IMR-90 (cell line): Measurements from ENCODE around the gene GFRA4. TPM values are rescaled to one million over a fixed set of nuclear protein-coding genes. Genes with fewer than 3 reads are reported as not detected.

ENCODE experiments used
- ATAC-seq: fragments of 200-7000 bp; cut with Tn5 transposase; 2 replicates; pipeline ENCODE4 v1.9.1; 2020; ENCODE audit warnings: low read depth, mild to moderate bottlenecking, moderate library complexity
- BruUV-seq: library from RNA; stranded (reverse); fragments of 400-500 nt; replicated peaks from 2 replicates; lab custom pipeline; 2021; lab: Mats Ljungman, UMichigan
- CTCF ChIA-PET: fragments of 300-600 bp; formaldehyde crosslinking; extraction: SDS; loops from one replicate; lab custom pipeline; 2021; ENCODE audit warnings: antibody characterized with exemption; lab: Yijun Ruan, JAX
- POLR2A ChIA-PET: fragments of 300-600 bp; sonication (Branson Sonifier 250); formaldehyde crosslinking; loops from one replicate; lab custom pipeline; 2022; ENCODE audit warnings: antibody characterized with exemption; ENCODE audit not compliant: unreplicated experiment; lab: Charles Lee
- DNase-seq: peaks from one replicate; pipeline ENCODE4 v3.0.0; 2013
- H2AFZ ChIP-seq: replicated peaks from 2 replicates; pipeline ENCODE3; 2013; ENCODE audit warnings: low read length, mild to moderate bottlenecking; ENCODE audit not compliant: poor library complexity
- H2AK5ac ChIP-seq: 2 replicates; pipeline ENCODE4 v1.6.1; 2013; ENCODE audit warnings: low read depth, low read length, inconsistent platforms
- H2AK9ac ChIP-seq: replicated peaks from 2 replicates; pipeline ENCODE3; 2013; ENCODE audit warnings: mild to moderate bottlenecking, low read depth, low read length, moderate library complexity; ENCODE audit not compliant: poor library complexity
- H2BK120ac ChIP-seq: 2 replicates; pipeline ENCODE4 v1.6.1; 2013; ENCODE audit warnings: low read depth, low read length, inconsistent platforms
- H2BK15ac ChIP-seq: 3 replicates; pipeline ENCODE4 v1.6.1; 2013; ENCODE audit warnings: low read depth, low read length, inconsistent platforms
- H2BK20ac ChIP-seq: 2 replicates; pipeline ENCODE4 v1.6.1; 2013; ENCODE audit warnings: low read depth, mild to moderate bottlenecking, inconsistent platforms, low read length, moderate library complexity
- H2BK5ac ChIP-seq: 2 replicates; pipeline ENCODE4 v1.6.1; 2013; ENCODE audit warnings: mild to moderate bottlenecking, low read depth, low read length, inconsistent platforms; ENCODE audit not compliant: poor library complexity, severe bottlenecking
- H3K14ac ChIP-seq: replicated peaks from 2 replicates; pipeline ENCODE4 v1.6.1; 2013; ENCODE audit warnings: low read depth, low read length, inconsistent platforms
- H3K18ac ChIP-seq: 2 replicates; pipeline ENCODE4 v1.6.1; 2013; ENCODE audit warnings: low read depth, low read length, control low read depth
- H3K23ac ChIP-seq: 2 replicates; pipeline ENCODE4 v1.6.1; 2013; ENCODE audit warnings: low read depth, low read length, inconsistent platforms
- H3K27ac ChIP-seq: 2 replicates; pipeline ENCODE4 v1.5.1; 2013; ENCODE audit warnings: mild to moderate bottlenecking, control low read depth, low read length; ENCODE audit not compliant: insufficient read depth
- H3K27me3 ChIP-seq: 2 replicates; pipeline ENCODE4 v1.6.1; 2013; ENCODE audit warnings: low read length; ENCODE audit not compliant: control insufficient read depth, insufficient read depth
- H3K36me3 ChIP-seq: 2 replicates; pipeline ENCODE4 v1.6.1; 2013; ENCODE audit warnings: low read length, mixed read lengths; ENCODE audit not compliant: control insufficient read depth, insufficient read depth
- H3K4ac ChIP-seq: 2 replicates; pipeline ENCODE4 v1.6.1; 2013; ENCODE audit warnings: low read depth, low read length, inconsistent platforms
- H3K4me1 ChIP-seq: 2 replicates; pipeline ENCODE4 v1.6.1; 2013; ENCODE audit warnings: low read length, mixed read lengths; ENCODE audit not compliant: control insufficient read depth, insufficient read depth
- H3K4me2 ChIP-seq: 2 replicates; pipeline ENCODE4 v1.6.1; 2013; ENCODE audit warnings: low read depth, mild to moderate bottlenecking, control low read depth, low read length, moderate library complexity
- H3K4me3 ChIP-seq: 2 replicates; pipeline ENCODE4 v1.5.1; 2013; ENCODE audit warnings: low read depth, mild to moderate bottlenecking, control low read depth, low read length, moderate library complexity; ENCODE audit not compliant: insufficient read depth
- H3K56ac ChIP-seq: 2 replicates; pipeline ENCODE4 v1.6.1; 2013; ENCODE audit warnings: low read length, inconsistent platforms; ENCODE audit not compliant: insufficient read depth; ENCODE audit errors: extremely low read depth
- H3K79me1 ChIP-seq, 2 experiments: 2 replicates each; pipeline ENCODE4 v1.6.1; 2013; ENCODE audit warnings: low read length in 2 of 2, inconsistent platforms in 1 of 2, low read depth in 1 of 2
- H3K9ac ChIP-seq: 2 replicates; pipeline ENCODE4 v1.6.1; 2013; ENCODE audit warnings: low read depth, low read length, control low read depth
- H3K9me1 ChIP-seq: 2 replicates; pipeline ENCODE4 v1.6.1; 2013; ENCODE audit warnings: low read length, inconsistent platforms; ENCODE audit not compliant: insufficient read depth
- H3K9me3 ChIP-seq: 2 replicates; pipeline ENCODE4 v1.6.1; 2013; ENCODE audit warnings: low read length; ENCODE audit not compliant: control insufficient read depth, insufficient read depth
- H4K20me1 ChIP-seq: 2 replicates; pipeline ENCODE4 v1.6.1; 2013; ENCODE audit warnings: low read length, inconsistent platforms; ENCODE audit not compliant: insufficient read depth
- H4K5ac ChIP-seq: 2 replicates; pipeline ENCODE4 v1.6.1; 2013; ENCODE audit warnings: mild to moderate bottlenecking, low read depth, low read length, control low read depth
- H4K8ac ChIP-seq, 2 experiments: 2 replicates each; pipeline ENCODE4 v1.6.1; 2013; ENCODE audit warnings: low read depth in 2 of 2, low read length in 2 of 2, control low read depth in 1 of 2, inconsistent platforms in 1 of 2
- H4K91ac ChIP-seq: 2 replicates; pipeline ENCODE4 v1.6.1; 2013; ENCODE audit warnings: low read depth, low read length, inconsistent platforms; ENCODE audit not compliant: insufficient read depth
- BHLHE40 ChIP-seq: fragments of 150-350 bp; IDR thresholded peaks from 2 replicates; pipeline ENCODE4 v1.6.1; 2016; ENCODE audit warnings: mild to moderate bottlenecking, low read depth, low read length
- CEBPB ChIP-seq: IDR thresholded peaks from 2 replicates; pipeline ENCODE4 v1.6.1; 2012; ENCODE audit warnings: low read depth, low read length, improper control_type of control experiment
- CHD1 ChIP-seq: IDR thresholded peaks from 2 replicates; pipeline ENCODE4 v1.6.1; 2012; ENCODE audit warnings: low read depth, low read length, improper control_type of control experiment
- FOS ChIP-seq: fragments of 150-350 bp; IDR thresholded peaks from 2 replicates; pipeline ENCODE4 v1.6.1; 2016; ENCODE audit warnings: low read depth, low read length
- MAFK ChIP-seq: IDR thresholded peaks from 2 replicates; pipeline ENCODE4 v1.6.1; 2012; ENCODE audit warnings: low read depth, low read length, improper control_type of control experiment
- NFE2L2 ChIP-seq: fragments of 150-350 bp; IDR thresholded peaks from 2 replicates; pipeline ENCODE4 v1.6.1; 2016; ENCODE audit warnings: low read depth, mild to moderate bottlenecking, low read length
- POLR2A ChIP-seq: IDR thresholded peaks from 2 replicates; pipeline ENCODE4 v1.6.1; 2012; ENCODE audit warnings: mild to moderate bottlenecking, low read depth, low read length
- RCOR1 ChIP-seq: IDR thresholded peaks from 2 replicates; pipeline ENCODE4 v1.6.1; 2012; ENCODE audit warnings: mild to moderate bottlenecking, low read length, improper control_type of control experiment; ENCODE audit not compliant: insufficient replicate concordance
- RFX5 ChIP-seq: IDR thresholded peaks from 2 replicates; pipeline ENCODE4 v1.8.0; 2012; ENCODE audit warnings: low read depth, mild to moderate bottlenecking, low read length, moderate library complexity
- SMC3 ChIP-seq: fragments of 150-350 bp; IDR thresholded peaks from 2 replicates; pipeline ENCODE4 v1.6.1; 2016; ENCODE audit warnings: low read depth, mild to moderate bottlenecking, antibody characterized with exemption, low read length, moderate library complexity
- WGBS, 2 experiments: methylation state at CpG; one replicate each; pipeline versions ENCODE4 v1.1.5 to v1.1.7; 2013; ENCODE audit warnings: missing lambda C conversion rate in 2 of 2; ENCODE audit not compliant: insufficient read length in 1 of 2; ENCODE audit errors: extremely low coverage in 2 of 2; 5-methylcytosine and 5-hydroxymethylcytosine counted together
- dilution Hi-C: fragments of 300-500 bp; cut with HindIII; formaldehyde crosslinking; loops from one replicate; pipeline ENCODE4 v1.14.3; 2018; ENCODE audit warnings: low sequenced_read_pairs; ENCODE audit not compliant: unreplicated experiment
- in situ Hi-C: fragments of 300-500 bp; cut with MboI; formaldehyde crosslinking; loops from 3 replicates; pipeline ENCODE4 v1.14.3; 2019; ENCODE audit warnings: low sequenced_read_pairs, inconsistent platforms, mixed read lengths
- intact Hi-C: fragments of 100-400 bp; cut with micrococcal nuclease; formaldehyde crosslinking; loops from 2 replicates; pipeline ENCODE4 v1.10.0; 2022
- polyA plus RNA-seq, 3 experiments: library from polyadenylated mRNA; depleted of rRNA; stranded (reverse); fragments of >200 nt; gene quantifications; 2 replicates each; pipeline ENCODE4 v1.2.3, GENCODE V29; 2012; ENCODE audit warnings: low replicate concordance in 1 of 3
- total RNA-seq: library from RNA; depleted of rRNA; stranded (reverse); fragments of >200 nt; gene quantifications from 2 replicates; pipeline ENCODE4 v1.2.3, GENCODE V29; 2012
- TF ChIP-seq, protein P1 (sequence below): fragments of 150-350 bp; IDR thresholded peaks from 2 replicates; pipeline ENCODE4 v1.6.1; 2017; ENCODE audit warnings: mild to moderate bottlenecking, antibody characterized with exemption, low read length, low read depth
- TF ChIP-seq, protein P2 (sequence below): conservative IDR thresholded peaks from 2 replicates; pipeline ENCODE4 v1.5.1; 2012; ENCODE audit warnings: mild to moderate bottlenecking, low read depth, low read length, improper control_type of control experiment

GFRA4 gene
- total and polyA plus RNA-seq, 2 of the 4 experiments (the other 2 are of a cell fraction): not detected

DNA sequence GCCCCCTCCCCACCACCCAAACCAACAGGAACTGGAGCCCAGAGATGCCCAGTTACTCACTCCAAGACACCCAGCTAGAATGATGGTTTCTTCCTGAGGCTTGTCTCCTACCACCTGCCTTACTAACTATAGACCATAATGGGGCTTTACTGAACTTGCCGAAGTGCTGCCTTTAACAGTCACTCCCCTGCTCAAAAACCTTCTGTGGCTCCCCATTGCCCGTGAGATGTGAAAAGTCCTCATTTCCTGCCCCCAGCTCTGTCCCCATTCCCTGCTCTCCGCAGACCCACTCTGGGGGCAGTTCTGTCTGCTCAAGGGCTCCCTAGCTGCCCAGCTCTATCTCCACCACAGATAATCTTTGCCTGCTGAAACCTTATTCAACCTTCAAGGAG is 44.3 kb upstream of the GFRA4 start:
- POLR2A ChIA-PET: no interaction called here
- no peak overlapping the region for H3K23ac ChIP-seq
- no peak for ATAC-seq
- H4K20me1 ChIP-seq: no peaks in the 10 kb centered on the region
- no TSS peak for BruUV-seq
- dilution Hi-C loops (no loop called here), intact Hi-C loops (no loop called here), in situ Hi-C loops (no loop called here)
- no peaks in the 10 kb centered on the region for H3K36me3 ChIP-seq
- no peaks in the 10 kb centered on the region for H3K9me1 ChIP-seq
- H4K8ac ChIP-seq: no peak overlapping the region
- no peaks in the 10 kb centered on the region for H3K79me1 ChIP-seq
- no peak overlapping the region for H2BK15ac ChIP-seq
- H2AFZ ChIP-seq: no peak overlapping the region
- no peak overlapping the region for H3K4ac ChIP-seq
- H3K4me1 ChIP-seq: no peaks in the 10 kb centered on the region
- no peak overlapping the region for H4K91ac ChIP-seq
- no peak overlapping the region for H2AK9ac ChIP-seq
- no peak overlapping the region for H2AK5ac ChIP-seq
- TF ChIP-seq SMC3 (no peak), MAFK (no peak), BHLHE40 (no peak), CEBPB (no peak), RFX5 (no peak), FOS (no peak), RCOR1 (no peak), POLR2A (no peak), NFE2L2 (no peak), CHD1 (no peak)
- TF ChIP-seq, protein P1, sequence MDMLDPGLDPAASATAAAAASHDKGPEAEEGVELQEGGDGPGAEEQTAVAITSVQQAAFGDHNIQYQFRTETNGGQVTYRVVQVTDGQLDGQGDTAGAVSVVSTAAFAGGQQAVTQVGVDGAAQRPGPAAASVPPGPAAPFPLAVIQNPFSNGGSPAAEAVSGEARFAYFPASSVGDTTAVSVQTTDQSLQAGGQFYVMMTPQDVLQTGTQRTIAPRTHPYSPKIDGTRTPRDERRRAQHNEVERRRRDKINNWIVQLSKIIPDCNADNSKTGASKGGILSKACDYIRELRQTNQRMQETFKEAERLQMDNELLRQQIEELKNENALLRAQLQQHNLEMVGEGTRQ: no peak
- TF ChIP-seq, protein P2, sequence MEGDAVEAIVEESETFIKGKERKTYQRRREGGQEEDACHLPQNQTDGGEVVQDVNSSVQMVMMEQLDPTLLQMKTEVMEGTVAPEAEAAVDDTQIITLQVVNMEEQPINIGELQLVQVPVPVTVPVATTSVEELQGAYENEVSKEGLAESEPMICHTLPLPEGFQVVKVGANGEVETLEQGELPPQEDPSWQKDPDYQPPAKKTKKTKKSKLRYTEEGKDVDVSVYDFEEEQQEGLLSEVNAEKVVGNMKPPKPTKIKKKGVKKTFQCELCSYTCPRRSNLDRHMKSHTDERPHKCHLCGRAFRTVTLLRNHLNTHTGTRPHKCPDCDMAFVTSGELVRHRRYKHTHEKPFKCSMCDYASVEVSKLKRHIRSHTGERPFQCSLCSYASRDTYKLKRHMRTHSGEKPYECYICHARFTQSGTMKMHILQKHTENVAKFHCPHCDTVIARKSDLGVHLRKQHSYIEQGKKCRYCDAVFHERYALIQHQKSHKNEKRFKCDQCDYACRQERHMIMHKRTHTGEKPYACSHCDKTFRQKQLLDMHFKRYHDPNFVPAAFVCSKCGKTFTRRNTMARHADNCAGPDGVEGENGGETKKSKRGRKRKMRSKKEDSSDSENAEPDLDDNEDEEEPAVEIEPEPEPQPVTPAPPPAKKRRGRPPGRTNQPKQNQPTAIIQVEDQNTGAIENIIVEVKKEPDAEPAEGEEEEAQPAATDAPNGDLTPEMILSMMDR: no peak
- CTCF ChIA-PET: interaction anchor here (2.2 kb wide), 1 partner anchor 31 kb away, joined by 8 read pairs; no protein-coding TSS in a partner anchor
- H3K27me3 ChIP-seq: peaks cover 35% of the 10 kb centered on the region
- peaks cover 2% of the 10 kb centered on the region; the same call in 1 of the 2 replicates for H3K9me3 ChIP-seq
- H4K5ac ChIP-seq: no peak overlapping the region
- H2BK20ac ChIP-seq: no peak overlapping the region
- no peak overlapping the region for H3K56ac ChIP-seq
- no peak overlapping the region for H3K18ac ChIP-seq
- 78% methylated on average over 2 of the region's 3 CpGs; no CpG with 5 or more reads in 1 of the 2 experiments for WGBS, 2 experiments
- no peak overlapping the region for H2BK5ac ChIP-seq
- no peak overlapping the region for H3K4me3 ChIP-seq
- DNase-seq: no peak
- no peak overlapping the region for H3K9ac ChIP-seq
- H3K14ac ChIP-seq: no peak overlapping the region
- H3K4me2 ChIP-seq: no peak overlapping the region
- H3K27ac ChIP-seq: no peak overlapping the region
- no peak overlapping the region for H2BK120ac ChIP-seq
